Left cardiac atrium (tissue), 4 donors: ENCODE results near the gene BCL2L2. TPM values are rescaled to one million over a fixed set of nuclear protein-coding genes. Genes with fewer than 3 reads are reported as not detected.
"Not testable (repeated sequence)": the region's sequence is repeated elsewhere in the genome, so short reads cannot be mapped to it uniquely, and the experiment has no call there.

Source experiments
- ATAC-seq, 2 donors: fragments of 200-7000 bp; cut with Tn5 transposase; one replicate each; pipeline ENCODE4 v1.9.1; 2020; ENCODE audit warnings: mild to moderate bottlenecking in 2 of 2, moderate library complexity in 2 of 2
- DNase-seq: peaks from one replicate; pipeline ENCODE4 v3.0.0-alpha.2; 2020
- intact Hi-C, 2 donors: fragments of 100-400 bp; cut with DNase I; formaldehyde crosslinking; loops; one replicate each; pipeline versions ENCODE4 v1.14.1 to v1.15.1; 2022 to 2023
- total RNA-seq, 2 donors: library from RNA; stranded (reverse); fragmentation: NEBNext Ultra II Directional; extraction: Animal tissue kit (Norgen Biotek cat#: 25700); gene quantifications; one replicate each; pipeline ENCODE4 v1.2.1, GENCODE V29; 2021
- donor health status: DM: no; HTN: yes; CAD: no.
- donor health status: DM: no; HTN: yes; CAD: no; lungs with severe emphysema.
- donor health status: DM: yes; HTN: yes; CAD: no.
- donor health status: Dilated cardiomyopathy.

The BCL2L2 gene
- total RNA-seq, 2 donors from 2014 or later = 46.7 to 47.7 TPM

DNA sequence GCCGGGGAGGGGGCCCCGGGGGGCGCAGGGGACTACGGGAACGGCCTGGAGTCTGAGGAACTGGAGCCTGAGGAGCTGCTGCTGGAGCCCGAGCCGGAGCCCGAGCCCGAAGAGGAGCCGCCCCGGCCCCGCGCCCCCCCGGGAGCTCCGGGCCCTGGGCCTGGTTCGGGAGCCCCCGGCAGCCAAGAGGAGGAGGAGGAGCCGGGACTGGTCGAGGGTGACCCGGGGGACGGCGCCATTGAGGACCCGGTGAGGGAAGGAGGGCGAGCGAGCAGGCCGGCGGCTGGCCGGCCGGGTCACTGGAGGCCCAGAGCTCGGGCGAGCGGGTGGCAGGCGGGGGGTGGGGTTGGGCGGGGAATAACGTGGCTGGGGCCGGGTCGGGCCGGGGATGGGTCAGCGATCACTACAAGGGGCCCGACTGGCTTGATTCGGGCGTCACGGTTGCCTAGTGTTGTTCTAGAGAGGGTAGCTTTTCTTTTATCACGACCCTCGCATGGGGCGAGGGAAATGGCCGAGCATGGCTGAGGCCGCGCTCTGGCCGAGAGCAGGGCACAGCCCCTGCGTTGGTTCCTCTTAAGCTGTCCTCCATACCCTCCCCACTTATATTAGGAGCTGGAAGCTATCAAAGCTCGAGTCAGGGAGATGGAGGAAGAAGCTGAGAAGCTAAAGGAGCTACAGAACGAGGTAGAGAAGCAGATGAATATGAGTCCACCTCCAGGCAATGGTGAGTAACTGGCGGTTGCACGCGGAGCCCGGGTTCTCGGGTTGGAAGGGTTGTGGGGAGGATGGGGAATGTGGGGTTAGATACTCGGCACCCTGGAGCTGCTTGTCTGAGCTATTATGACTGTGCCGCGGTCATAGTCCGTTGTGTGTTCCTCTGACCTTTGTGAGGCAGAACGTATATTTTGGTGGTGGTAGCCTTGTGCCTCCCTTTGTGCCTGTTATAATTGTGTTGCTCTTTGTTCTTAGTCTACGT lies 15.2 kb downstream of the BCL2L2 start:
- intact Hi-C loops = loop anchor here (5.0 to 10.0 kb wide), 3 partner anchors 133 to 243 kb away; partner anchors contain the start of genes AP1G2 (in 1 of the 2) and NGDN (in 1 of the 2)
- peak; percentile 63 for DNase-seq

DNA sequence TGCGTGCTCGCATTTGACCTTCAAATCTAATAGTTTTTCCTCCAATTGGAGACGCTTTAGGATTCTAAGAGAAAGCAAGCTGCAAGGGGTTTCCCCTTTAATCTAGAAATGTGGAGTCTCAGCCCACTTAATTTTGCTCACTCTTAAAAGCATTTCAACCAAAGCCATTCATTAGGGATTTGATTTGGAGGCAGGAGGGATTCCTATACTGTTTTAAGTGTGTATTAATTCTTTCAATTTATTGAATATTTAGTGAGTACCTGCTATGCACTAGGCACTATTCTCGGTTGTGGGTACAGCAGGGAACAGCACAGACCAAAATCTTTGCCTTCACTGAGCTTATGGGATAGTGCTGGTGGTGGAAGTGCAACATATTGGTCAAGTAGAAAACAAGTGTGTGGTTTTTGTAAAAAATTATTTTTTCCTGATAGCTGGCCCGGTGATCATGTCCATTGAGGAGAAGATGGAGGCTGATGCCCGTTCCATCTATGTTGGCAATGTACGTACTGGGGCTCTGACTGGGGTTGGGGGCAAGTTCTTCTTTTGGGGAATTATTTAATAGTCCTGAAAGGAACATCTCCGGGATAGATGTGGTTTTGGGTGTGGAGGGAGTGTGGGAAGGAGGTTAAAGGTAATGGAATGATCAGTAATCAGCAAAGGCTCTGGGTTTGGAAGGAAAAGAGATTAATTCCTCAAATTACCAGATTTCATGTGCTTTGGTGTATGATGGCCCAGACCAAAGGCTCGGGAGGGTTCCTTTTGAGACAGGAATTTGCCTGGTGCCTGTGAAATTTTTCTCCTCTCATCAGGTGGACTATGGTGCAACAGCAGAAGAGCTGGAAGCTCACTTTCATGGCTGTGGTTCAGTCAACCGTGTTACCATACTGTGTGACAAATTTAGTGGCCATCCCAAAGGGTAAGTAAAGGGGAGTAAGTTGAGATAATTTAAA lies 16.2 kb downstream of the BCL2L2 start:
- no peak for DNase-seq
- ATAC-seq = no peak
- intact Hi-C loops = loop anchor here (5.0 to 10.0 kb wide), 3 partner anchors 132 to 242 kb away; partner anchors contain the start of genes AP1G2 (in 1 of the 2) and NGDN (in 1 of the 2)

More for the DNA sequence above, 15.2 kb downstream of the BCL2L2 start:
- peak; percentile 20 to 39 for ATAC-seq

DNA sequence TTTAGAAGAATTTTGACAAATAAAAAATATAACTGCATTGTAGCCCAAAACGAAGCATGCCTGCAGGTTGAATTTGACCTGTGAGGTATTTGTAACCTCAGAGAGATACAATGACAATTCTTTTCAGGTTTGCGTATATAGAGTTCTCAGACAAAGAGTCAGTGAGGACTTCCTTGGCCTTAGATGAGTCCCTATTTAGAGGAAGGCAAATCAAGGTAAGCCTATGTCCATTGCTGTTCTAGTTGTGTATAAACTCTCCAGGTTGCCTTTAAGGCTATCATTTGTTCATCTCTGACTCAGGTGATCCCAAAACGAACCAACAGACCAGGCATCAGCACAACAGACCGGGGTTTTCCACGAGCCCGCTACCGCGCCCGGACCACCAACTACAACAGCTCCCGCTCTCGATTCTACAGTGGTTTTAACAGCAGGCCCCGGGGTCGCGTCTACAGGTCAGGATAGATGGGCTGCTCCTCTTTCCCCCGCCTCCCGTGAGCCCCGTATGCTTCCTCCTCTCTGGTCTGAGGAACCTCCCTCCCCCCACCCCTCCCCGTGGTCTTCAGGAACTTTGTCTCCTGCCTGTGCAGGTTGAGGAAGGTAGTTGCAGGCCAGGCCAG lies 17.3 kb downstream of the BCL2L2 start:
- DNase-seq (no peak), ATAC-seq (no peak)
- intact Hi-C loops = loop anchor here (5.0 to 10.0 kb wide), 3 partner anchors 131 to 241 kb away; partner anchors contain the start of genes AP1G2 (in 1 of the 2) and NGDN (in 1 of the 2)

DNA sequence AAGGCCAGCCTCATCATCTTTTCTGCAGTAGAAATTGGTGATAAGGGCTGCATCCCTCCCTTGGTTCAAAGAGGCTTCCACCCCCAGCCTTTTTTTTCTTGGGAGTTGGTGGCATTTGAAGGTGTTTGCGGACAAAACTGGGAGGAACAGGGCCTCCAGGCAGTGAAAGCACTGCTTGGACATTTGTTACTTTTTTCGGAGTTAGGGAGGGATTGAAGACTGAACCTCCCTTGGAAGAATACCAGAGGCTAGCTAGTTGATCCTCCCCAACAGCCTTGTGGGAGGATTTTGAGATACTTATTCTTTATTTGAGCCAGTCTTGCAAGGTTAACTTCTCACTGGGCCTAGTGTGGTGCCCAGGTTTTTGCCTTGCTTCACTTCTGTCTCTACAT lies 17.8 kb downstream of the BCL2L2 start:
- no peak for DNase-seq
- intact Hi-C loops = loop anchor here (5.0 to 10.0 kb wide), 3 partner anchors 130 to 240 kb away; partner anchors contain the start of genes AP1G2 (in 1 of the 2) and NGDN (in 1 of the 2)
- ATAC-seq = no peak

DNA sequence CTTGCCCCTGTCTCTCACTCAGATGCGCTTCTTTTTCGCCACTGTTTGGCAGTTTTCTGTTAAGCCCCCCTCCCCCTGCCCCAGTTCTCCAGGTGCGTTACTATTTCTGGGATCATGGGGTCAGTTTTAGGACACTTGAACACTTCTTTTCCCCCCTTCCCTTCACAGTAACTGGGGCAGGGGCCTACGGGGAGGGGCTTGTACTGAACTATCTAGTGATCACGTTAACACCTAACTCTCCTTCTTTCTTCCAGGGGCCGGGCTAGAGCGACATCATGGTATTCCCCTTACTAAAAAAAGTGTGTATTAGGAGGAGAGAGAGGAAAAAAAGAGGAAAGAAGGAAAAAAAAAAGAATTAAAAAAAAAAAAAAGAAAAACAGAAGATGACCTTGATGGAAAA lies 18.4 kb downstream of the BCL2L2 start:
- intact Hi-C loops = loop anchor here (5.0 to 10.0 kb wide), 4 partner anchors 37 to 240 kb away; partner anchors contain the start of genes AP1G2 (in 1 of the 2) and NGDN (in 1 of the 2)

DNA sequence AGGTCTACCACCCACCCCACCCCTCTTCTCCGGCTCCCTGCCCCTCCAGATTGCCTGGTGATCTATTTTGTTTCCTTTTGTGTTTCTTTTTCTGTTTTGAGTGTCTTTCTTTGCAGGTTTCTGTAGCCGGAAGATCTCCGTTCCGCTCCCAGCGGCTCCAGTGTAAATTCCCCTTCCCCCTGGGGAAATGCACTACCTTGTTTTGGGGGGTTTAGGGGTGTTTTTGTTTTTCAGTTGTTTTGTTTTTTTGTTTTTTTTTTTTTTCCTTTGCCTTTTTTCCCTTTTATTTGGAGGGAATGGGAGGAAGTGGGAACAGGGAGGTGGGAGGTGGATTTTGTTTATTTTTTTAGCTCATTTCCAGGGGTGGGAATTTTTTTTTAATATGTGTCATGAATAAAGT lies 19.1 kb downstream of the BCL2L2 start:
- intact Hi-C loops = loop anchor here (5.0 to 10.0 kb wide), 3 partner anchors 37 to 239 kb away; partner anchors contain the start of gene AP1G2 (in 1 of the 2)
- ATAC-seq = not testable (repeated sequence)

More for the DNA sequence above, 18.4 kb downstream of the BCL2L2 start:
- ATAC-seq (no peak), DNase-seq (no peak)

DNA sequence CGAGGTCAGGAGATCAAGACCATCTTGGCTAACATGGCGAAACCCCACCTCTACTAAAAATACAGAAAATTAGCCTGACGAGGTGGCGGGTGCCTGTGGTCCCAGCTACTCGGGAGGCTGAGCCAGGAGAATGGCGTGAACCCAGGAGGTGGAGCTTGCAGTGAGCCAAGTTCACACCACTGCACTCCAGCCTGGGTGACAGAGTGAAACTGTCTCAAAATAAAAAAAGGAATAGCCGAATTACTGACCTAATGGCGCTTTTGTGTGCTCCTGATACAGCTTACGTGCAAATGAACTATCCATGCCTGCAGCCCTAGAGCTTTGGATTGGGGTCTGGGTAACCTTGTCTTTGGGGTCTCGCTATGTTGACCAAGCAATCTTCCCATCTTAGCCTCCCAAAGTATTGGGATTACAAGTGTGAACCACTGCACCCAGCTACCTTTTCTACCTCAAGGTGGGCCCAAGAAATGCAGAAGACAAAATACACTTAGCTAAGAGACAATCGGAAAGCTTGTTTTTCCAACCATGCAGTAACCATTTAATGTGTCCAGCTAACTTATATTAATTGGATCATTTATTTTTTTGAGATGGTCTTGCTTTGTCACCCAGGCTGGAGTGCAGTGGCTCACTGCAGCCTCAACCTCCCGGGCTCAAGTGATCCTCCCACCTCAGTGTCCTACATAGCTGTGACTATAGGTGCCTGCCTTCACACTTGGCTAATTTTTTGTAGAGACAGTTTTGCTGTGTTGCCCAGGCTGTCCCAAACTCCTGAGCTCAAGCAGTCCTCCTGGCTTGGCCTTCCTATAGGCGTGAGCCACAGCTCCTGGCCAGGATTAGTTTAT lies 20.1 kb downstream of the BCL2L2 start:
- intact Hi-C loops = loop anchor here (5.0 to 10.0 kb wide), 3 partner anchors 36 to 238 kb away; partner anchors contain the start of gene AP1G2 (in 1 of the 2)
- no peak for ATAC-seq
- no peak for DNase-seq

More for the DNA sequence above, 19.1 kb downstream of the BCL2L2 start:
- not testable (repeated sequence) for DNase-seq

DNA sequence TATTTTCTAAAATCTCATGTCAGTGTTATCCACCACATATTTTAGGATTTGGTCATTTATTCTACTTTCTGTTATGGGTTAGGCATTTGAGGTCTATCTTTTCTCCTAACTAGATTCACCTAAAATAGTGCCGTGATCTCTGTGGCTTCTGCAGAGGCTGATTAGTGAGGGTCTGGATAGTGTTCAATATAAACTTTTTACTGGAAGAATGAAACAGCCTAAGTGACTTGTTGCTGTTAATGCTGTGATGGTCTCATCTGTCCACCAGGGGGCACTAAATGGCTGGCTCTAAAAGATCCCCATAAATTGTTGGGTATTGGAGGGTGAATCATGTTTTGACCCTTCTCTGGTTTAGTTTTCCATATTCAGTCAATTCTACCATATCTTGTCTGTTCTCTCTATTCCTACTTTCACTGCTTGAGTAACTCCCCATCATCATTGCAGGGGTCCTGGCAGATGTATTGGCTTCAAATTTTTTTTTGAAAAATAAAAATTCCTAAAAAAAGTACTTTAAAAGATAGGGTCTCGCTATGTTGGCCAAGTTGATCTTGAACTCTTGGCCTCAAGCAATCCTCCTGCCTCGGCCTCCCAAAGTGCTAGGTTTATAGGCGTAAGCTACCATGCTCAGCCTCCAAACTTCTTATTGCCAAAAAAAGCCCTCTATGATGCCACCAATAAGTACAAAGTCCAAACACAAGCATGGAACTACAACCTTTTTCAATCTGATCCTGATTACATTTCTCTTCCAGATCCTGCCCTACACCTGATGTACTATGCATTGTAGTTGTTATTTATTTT lies 21.5 kb downstream of the BCL2L2 start:
- intact Hi-C loops = loop anchor here (2.0 to 10.0 kb wide), 4 partner anchors 34 to 237 kb away; partner anchors contain the start of gene AP1G2 (in 1 of the 2)
- DNase-seq = peak; percentile 72
- peak; percentile 64 to 68 for ATAC-seq

DNA sequence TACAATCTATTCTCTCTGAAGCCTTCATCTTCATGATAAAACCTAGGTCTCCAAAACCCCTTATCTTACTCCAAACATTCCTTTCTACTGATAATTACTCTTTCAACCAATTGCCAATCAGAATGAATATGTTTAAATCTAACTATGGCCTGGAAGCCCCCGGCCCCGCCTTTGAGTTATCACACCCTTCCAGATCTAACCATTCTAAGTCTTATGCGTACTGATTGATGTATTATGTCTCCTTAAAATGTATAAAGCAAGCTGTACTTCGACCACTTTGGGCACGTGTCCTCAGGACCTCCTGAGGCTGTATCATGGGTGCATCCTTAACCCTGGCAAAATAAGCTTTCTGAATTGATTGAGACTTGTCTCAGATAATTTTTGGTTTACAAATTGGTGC lies 29.0 kb downstream of the BCL2L2 start:
- ATAC-seq (no peak), DNase-seq (no peak)
- intact Hi-C loops = no loop called here

DNA sequence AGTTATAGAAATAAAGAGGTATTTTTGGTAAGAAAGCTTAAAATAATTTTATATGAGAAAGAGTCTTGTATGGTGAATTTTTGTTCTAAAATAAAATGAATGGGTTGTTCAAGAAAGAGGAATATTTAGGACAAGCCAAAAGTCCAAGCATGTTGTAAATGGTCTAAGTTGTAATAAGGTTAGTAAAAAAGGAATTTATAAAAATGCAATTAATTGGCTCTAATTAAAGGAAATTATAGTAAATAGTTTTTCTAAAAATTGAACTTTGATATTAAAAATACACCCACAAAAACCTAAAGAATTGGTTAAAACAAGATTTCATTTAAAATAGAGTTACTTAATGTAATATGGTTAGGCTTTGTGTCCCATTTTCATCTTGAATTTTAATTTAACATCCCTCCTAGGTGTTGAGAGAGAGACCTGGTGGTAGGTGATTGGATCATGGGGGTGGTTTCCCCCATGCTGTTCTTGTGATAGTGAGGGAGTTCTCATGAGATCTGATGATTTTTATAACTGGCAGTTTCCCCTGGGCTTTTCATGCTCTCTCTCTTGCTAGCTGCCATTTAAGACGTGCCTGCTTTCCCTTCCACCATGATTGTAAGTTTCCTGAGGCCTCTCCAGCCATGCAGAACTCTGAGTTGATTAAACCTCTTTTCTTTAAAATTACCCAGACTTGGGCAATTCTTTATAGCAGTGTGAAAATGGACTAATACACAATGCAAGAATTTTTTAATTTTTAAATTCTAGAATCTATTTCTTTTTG lies 33.1 kb downstream of the BCL2L2 start:
- ATAC-seq (no peak), DNase-seq (no peak)
- intact Hi-C loops = no loop called here

DNA sequence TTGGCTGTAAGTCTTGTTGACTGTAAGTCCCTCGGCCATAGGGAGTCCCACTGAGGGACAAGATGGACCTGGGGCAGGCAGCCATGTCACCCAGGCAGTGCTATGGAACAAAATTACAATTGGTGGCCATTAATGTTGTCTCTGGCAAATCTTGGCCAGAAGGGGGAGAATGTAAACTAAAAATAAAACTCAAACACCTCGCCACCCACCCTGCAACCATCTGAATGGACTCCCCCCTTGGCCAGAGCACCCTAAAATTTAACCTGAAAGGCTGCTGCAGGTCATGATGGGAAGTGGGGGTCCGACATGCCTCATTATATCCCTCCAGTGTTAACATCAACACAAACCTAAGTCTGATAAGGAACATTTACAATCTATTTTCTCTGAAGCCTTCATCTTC lies 37.8 kb downstream of the BCL2L2 start:
- intact Hi-C loops = no loop called here
- ATAC-seq = no peak
- DNase-seq = no peak

DNA sequence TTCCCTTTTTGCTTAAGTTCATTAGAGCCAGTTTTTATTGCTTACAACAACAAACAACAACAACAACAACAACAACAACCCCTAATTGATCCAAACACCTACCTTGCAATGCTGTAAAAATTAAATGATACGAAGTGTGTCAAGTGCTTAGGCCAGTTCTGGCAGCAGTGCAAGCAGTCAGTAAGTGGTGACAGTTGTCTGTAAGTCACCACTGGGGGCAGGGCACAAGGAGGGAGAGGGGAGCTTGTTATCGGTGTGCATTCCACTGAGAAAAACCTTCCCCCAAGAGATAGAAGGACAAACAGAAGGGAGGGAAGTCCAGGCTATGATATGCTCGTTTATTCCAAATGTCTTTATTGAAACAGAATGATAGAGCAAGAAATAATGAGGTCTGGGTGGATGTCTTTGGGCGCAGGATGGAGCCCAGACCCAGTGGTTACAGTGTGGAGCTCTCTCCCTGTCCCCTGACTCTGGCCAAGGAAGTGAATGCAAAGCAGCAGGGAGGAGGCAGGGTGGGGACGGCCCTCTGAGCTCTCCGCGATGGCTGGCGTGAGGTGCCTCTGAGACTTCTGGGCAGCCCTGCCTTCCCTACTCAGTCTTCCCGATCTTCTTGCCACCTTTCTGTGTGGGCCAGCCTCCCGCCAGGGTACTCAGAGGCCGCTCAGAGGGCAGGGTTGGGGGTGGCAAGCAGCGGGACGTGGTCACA lies 39.5 kb downstream of the BCL2L2 start:
- DNase-seq (no peak), ATAC-seq (peak; percentile 31 to 60)

DNA sequence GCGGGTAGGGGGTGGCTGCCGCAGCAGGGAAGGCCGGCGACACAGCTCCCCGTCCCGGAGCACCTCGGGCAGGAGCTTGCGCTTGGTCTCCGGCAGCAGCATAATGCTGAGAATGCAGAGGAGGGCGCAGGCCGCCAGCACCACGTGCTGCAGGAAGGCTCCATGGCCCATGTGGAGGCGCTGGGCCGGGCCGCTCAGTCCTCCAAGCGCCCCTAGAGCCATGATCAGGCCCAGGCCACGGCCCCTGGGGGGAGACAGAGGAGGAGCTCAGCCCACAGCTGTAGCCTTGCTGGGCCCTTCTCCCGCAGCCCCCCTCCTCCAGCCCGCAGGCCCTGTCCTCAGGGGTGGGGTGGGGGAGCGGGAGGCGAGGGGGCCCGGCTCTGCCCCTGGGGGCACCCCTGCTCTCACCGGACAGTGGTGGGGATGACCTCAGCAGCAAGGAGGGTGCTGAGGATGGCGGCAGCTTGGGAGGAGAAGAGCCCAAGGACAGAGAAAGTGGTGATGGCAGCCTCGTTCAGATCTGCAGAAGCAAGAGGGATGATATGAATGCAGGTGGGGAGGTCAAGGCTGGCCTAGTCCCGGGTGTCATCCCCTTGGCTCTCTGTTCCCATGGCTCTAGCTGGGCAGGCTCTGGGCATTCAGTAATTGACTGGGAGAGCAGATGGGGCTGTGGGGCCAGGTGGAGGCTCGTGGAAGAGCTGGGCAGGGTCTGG lies 40.2 kb downstream of the BCL2L2 start:
- intact Hi-C loops = no loop called here
- DNase-seq (no peak), ATAC-seq (peak; percentile 7 to 30)

More for the DNA sequence above, 39.5 kb downstream of the BCL2L2 start:
- intact Hi-C loops = no loop called here

DNA sequence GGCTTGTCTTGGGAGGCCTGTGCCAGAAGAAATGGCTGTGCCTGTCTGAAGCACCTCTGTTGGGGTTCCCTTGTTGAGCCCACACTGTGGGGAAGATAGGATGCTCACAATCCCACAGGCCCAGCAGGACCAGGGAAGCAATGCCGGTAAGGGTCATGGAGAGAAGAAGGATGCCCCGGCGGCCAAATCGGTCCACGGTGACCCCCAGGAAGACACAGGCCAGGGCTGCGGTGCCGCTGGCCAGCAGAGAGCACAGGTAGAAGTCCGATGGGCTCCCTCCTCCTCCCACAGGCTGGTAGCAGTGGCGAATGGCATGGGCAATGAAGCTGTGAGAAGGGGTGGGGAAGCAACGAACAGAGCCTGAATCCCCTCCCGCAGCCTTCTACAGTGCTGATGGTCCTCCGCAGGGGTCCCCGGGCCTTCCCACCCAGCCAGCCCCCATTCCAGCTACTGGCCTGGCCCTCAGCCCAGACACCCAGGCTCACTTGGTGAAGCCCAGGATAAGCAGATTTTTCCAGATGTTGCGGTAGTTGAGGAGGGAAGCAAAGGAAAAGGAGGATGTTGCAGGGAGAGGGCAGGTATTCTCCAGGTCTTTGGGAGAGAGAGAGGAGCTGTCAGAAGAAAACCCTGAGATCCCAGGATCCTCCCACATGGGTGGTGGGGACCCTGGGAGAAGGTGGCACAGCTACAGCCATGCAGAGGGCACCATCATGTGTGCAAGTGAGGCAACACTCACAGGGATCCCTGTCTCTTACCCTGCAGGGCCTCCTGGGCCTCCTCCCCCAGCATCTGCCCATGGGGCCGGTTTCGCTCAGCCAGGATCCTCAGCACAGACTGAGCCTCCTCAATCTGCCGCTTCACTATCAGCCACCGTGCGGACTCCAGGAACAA lies 41.0 kb downstream of the BCL2L2 start:
- intact Hi-C loops = no loop called here
- DNase-seq = no peak
- ATAC-seq = no peak
